ENCODE results near the gene INPP5E. TPM values are rescaled to one million over a fixed set of nuclear protein-coding genes. Genes with fewer than 3 reads are reported as not detected.

The INPP5E gene
- total RNA-seq, 1 donor from 2014 or later: 10.6 TPM

- intact Hi-C loops (cut with micrococcal nuclease): no loop called here
- TF ChIP-seq, protein P1, sequence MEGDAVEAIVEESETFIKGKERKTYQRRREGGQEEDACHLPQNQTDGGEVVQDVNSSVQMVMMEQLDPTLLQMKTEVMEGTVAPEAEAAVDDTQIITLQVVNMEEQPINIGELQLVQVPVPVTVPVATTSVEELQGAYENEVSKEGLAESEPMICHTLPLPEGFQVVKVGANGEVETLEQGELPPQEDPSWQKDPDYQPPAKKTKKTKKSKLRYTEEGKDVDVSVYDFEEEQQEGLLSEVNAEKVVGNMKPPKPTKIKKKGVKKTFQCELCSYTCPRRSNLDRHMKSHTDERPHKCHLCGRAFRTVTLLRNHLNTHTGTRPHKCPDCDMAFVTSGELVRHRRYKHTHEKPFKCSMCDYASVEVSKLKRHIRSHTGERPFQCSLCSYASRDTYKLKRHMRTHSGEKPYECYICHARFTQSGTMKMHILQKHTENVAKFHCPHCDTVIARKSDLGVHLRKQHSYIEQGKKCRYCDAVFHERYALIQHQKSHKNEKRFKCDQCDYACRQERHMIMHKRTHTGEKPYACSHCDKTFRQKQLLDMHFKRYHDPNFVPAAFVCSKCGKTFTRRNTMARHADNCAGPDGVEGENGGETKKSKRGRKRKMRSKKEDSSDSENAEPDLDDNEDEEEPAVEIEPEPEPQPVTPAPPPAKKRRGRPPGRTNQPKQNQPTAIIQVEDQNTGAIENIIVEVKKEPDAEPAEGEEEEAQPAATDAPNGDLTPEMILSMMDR (IDR thresholded peaks at IDR 0.05; ENCODE audit: borderline replicate concordance): no peak
Measured at GRCh38 chr9:136464241-136464640, 24.6 kb upstream of the INPP5E start.

GRCh38 chr9:136463578-136463977 lies 23.9 kb upstream of the INPP5E start:
- H3K9me3 ChIP-seq (replicated peaks): no peaks in the 10 kb centered on the region
- H3K4me3 ChIP-seq: no peak overlapping the region
- no peaks in the 10 kb centered on the region for H3K27me3 ChIP-seq (ENCODE audit: low read depth)
- no peak overlapping the region for H3K27ac ChIP-seq (replicated peaks)
- H3K36me3 ChIP-seq: peaks cover 100% of the 10 kb centered on the region
- no peak for DNase-seq
- intact Hi-C loops (cut with micrococcal nuclease): no loop called here
- TF ChIP-seq, protein P1 (IDR thresholded peaks at IDR 0.05; ENCODE audit: borderline replicate concordance): no peak
- no peaks in the 10 kb centered on the region for H3K4me1 ChIP-seq

More at GRCh38 chr9:136464241-136464640, 24.6 kb upstream of the INPP5E start:
- no peak overlapping the region for H3K4me3 ChIP-seq
- H3K9me3 ChIP-seq (replicated peaks): no peaks in the 10 kb centered on the region
- no peaks in the 10 kb centered on the region for H3K4me1 ChIP-seq
- H3K27me3 ChIP-seq (ENCODE audit: low read depth): no peaks in the 10 kb centered on the region
- no peak for DNase-seq
- no peak overlapping the region for H3K27ac ChIP-seq (replicated peaks)
- peaks cover 100% of the 10 kb centered on the region for H3K36me3 ChIP-seq

DNA sequence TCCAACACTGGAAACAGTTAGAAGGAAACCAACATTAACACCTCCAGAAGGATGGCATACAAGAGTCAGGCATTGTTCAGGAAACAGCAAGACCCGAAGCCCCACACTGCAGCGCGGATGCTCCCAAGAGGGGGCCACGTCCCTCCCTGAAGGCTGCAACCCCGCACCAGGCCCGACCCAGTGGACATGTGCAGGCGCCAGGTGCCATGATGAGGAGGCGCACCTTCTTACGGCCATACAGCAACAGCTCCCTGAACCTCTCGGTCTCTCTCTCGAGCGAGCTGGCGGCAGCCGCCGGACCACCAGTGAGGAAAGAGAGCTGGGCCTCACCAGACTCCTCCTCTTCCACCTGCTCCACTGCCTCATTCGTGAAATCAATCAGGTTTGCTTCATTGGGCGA lies 23.0 kb upstream of the INPP5E start:
- no peaks in the 10 kb centered on the region for H3K9me3 ChIP-seq (replicated peaks)
- DNase-seq: no peak
- no peak overlapping the region for H3K27ac ChIP-seq (replicated peaks)
- TF ChIP-seq, protein P1 (IDR thresholded peaks at IDR 0.05; ENCODE audit: borderline replicate concordance): no peak
- no peaks in the 10 kb centered on the region for H3K27me3 ChIP-seq (ENCODE audit: low read depth)
- H3K36me3 ChIP-seq: peaks cover 100% of the 10 kb centered on the region
- no peaks in the 10 kb centered on the region for H3K4me1 ChIP-seq
- no peak overlapping the region for H3K4me3 ChIP-seq
- intact Hi-C loops (cut with micrococcal nuclease): no loop called here

- intact Hi-C loops (cut with micrococcal nuclease): no loop called here
- Histone ChIP-seq H3K36me3 (peaks cover 100% of the 10 kb centered on the region), H3K27me3 (ENCODE audit: low read depth) (no peaks in the 10 kb centered on the region), H3K27ac (replicated peaks) (no peak overlapping the region), H3K4me1 (no peaks in the 10 kb centered on the region), H3K4me3 (no peak overlapping the region), H3K9me3 (replicated peaks) (no peaks in the 10 kb centered on the region)
- TF ChIP-seq, protein P1 (IDR thresholded peaks at IDR 0.05; ENCODE audit: borderline replicate concordance): no peak
- DNase-seq: no peak
Measured at GRCh38 chr9:136460772-136461325, 21.2 kb upstream of the INPP5E start.

DNA sequence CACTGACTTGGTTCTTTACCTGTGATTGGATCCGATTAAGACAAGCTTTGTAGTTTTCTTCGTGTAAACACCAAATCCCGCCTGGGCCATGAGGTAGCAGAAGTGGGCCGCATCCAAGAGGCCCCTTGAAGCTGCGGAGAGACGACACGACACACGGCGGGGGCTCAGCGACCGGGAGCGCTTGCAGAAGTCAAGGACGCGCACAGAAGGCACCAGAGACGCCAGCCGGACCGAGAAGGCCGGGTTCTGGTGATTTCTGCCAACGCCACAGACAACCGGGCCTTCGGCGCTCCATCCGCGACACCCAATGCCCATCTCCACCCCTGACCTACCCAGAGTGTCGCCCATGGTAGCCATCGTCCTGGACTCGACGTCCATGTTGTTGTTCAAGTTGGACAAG lies 19.8 kb upstream of the INPP5E start:
- Histone ChIP-seq H3K4me3 (no peak overlapping the region), H3K36me3 (peaks cover 100% of the 10 kb centered on the region), H3K27ac (replicated peaks) (no peak overlapping the region), H3K4me1 (no peaks in the 10 kb centered on the region), H3K9me3 (replicated peaks) (no peaks in the 10 kb centered on the region), H3K27me3 (ENCODE audit: low read depth) (no peaks in the 10 kb centered on the region)
- intact Hi-C loops (cut with micrococcal nuclease): no loop called here
- no peak for DNase-seq
- TF ChIP-seq, protein P1 (IDR thresholded peaks at IDR 0.05; ENCODE audit: borderline replicate concordance): no peak
